Kidney (tissue), 14 donors: ENCODE data around the gene PPP1CA. TPM values are rescaled to one million over a fixed set of nuclear protein-coding genes. Genes with fewer than 3 reads are reported as not detected.

Experiments used
- DNase-seq, 5 donors: peaks; one replicate each; pipeline ENCODE4 v3.0.0-alpha.2; 2013 to 2020
- FAIRE-seq: peaks from 2 replicates; lab custom pipeline; 2012; peaks lifted over from hg19 to GRCh38; lab: Jason Lieb, UNC
- H3K27ac ChIP-seq, 2 donors: one replicate each; pipeline ENCODE4 v1.7.0; 2013; ENCODE audit warnings: low read depth in 2 of 2, low read length in 2 of 2, inconsistent platforms in 1 of 2
- H3K27me3 ChIP-seq: one replicate; pipeline ENCODE4 v1.7.1; 2013; ENCODE audit warnings: low read length, inconsistent platforms; ENCODE audit not compliant: control insufficient read depth, insufficient read depth
- H3K36me3 ChIP-seq, 3 donors: one replicate each; pipeline versions ENCODE4 v1.7.0 to v1.7.1; 2013; ENCODE audit warnings: low read length in 3 of 3, control low read depth in 1 of 3, inconsistent platforms in 1 of 3; ENCODE audit not compliant: insufficient read depth in 3 of 3, control insufficient read depth in 2 of 3
- H3K4me1 ChIP-seq, 3 donors: one replicate each; pipeline versions ENCODE4 v1.7.0 to v1.7.1; 2013; ENCODE audit warnings: low read length in 3 of 3, inconsistent platforms in 1 of 3, low read depth in 1 of 3; ENCODE audit not compliant: control insufficient read depth in 2 of 3, insufficient read depth in 2 of 3
- H3K4me3 ChIP-seq, 3 donors: one replicate each; pipeline versions ENCODE4 v1.7.0 to v1.8.1; 2013; ENCODE audit warnings: low read length in 3 of 3, control low read depth in 1 of 3, inconsistent platforms in 1 of 3
- H3K9ac ChIP-seq, 3 donors: one replicate each; pipeline versions ENCODE4 v1.7.0 to v1.7.1; 2013; ENCODE audit warnings: low read length in 3 of 3, control low read depth in 1 of 3, inconsistent platforms in 1 of 3
- H3K9me3 ChIP-seq, 3 donors: one replicate each; pipeline versions ENCODE4 v1.7.0 to v1.7.1; 2013; ENCODE audit warnings: low read length in 3 of 3, control low read depth in 1 of 3, inconsistent platforms in 1 of 3; ENCODE audit not compliant: control insufficient read depth in 2 of 3, insufficient read depth in 1 of 3
- intact Hi-C: fragments of 100-400 bp; cut with DNase I; formaldehyde crosslinking; loops from one replicate; pipeline ENCODE4 v1.11.1; 2022
- polyA plus RNA-seq: library from polyadenylated mRNA; stranded (reverse); fragments of 350-450 nt; fragmentation: Illumina TruSeq; extraction: RNeasy Lipid Tissue Mini Kit (QIAGEN cat#74804); gene quantifications from one replicate; pipeline ENCODE4 v1.2.3, GENCODE V29; 2014; ENCODE audit warnings: low read depth, low replicate concordance; ENCODE audit not compliant: insufficient read depth
- total RNA-seq: library from RNA; stranded (reverse); fragmentation: NEBNext Ultra II Directional; extraction: Animal tissue kit (Norgen Biotek cat#: 25700); gene quantifications from one replicate; pipeline ENCODE4 v1.2.1, GENCODE V29; 2021
- TF ChIP-seq, protein P1 (sequence below): IDR thresholded peaks from 3 replicates; pipeline ENCODE4 v1.5.1; 2012; ENCODE audit warnings: mild to moderate bottlenecking, moderate library complexity, borderline replicate concordance; ENCODE audit not compliant: insufficient read depth; ENCODE audit errors: extremely low read depth
- donor health status: control.
- donor health status: control.
- donor health status: control.
- donor health status: control.
- donor health status: control.
- donor health status: DM: yes; HTN: yes; CAD: no.
- donor health status: Normal renal cell carcinoma (clear cell type).

PPP1CA gene
- total and polyA plus RNA-seq, 2 donors from 2014 or later, result 155 to 210 TPM

DNA sequence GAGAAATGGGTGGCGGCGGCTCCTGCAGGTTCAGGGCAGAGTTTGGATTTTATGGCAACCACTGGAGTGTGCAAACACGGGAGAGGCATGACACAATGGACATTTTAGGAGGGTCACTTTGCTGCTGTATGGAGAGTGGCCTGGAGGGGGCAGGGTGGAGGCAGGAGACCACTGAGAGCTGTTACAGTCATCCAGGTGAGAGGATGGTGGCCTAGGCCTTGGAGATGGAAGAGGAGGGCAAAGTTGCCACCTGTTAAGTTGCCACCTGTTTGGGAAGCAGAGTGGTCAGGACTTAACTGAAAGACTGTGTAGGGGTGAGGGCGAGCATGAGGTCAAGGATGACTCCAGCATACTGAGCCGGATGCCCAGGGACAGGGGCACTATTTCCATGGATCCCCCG, 12.2 kb downstream of the PPP1CA start:
- Histone ChIP-seq H3K27ac (no peak overlapping the region), H3K27me3 (no peaks in the 10 kb centered on the region), H3K9ac (no peak overlapping the region), H3K4me1 (peaks cover 0 to 14% (median 4%) of the 10 kb centered on the region in 3 donors), H3K4me3 (no peak overlapping the region), H3K9me3 (no peaks in the 10 kb centered on the region), H3K36me3 (no peaks in the 10 kb centered on the region)
- TF ChIP-seq, protein P1, sequence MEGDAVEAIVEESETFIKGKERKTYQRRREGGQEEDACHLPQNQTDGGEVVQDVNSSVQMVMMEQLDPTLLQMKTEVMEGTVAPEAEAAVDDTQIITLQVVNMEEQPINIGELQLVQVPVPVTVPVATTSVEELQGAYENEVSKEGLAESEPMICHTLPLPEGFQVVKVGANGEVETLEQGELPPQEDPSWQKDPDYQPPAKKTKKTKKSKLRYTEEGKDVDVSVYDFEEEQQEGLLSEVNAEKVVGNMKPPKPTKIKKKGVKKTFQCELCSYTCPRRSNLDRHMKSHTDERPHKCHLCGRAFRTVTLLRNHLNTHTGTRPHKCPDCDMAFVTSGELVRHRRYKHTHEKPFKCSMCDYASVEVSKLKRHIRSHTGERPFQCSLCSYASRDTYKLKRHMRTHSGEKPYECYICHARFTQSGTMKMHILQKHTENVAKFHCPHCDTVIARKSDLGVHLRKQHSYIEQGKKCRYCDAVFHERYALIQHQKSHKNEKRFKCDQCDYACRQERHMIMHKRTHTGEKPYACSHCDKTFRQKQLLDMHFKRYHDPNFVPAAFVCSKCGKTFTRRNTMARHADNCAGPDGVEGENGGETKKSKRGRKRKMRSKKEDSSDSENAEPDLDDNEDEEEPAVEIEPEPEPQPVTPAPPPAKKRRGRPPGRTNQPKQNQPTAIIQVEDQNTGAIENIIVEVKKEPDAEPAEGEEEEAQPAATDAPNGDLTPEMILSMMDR, result peak; percentile 48
- intact Hi-C loops, result no loop called here
- FAIRE-seq (no peak), DNase-seq (peak in 4 of 5 donors; percentile 77 to 83 (median 82))

DNA sequence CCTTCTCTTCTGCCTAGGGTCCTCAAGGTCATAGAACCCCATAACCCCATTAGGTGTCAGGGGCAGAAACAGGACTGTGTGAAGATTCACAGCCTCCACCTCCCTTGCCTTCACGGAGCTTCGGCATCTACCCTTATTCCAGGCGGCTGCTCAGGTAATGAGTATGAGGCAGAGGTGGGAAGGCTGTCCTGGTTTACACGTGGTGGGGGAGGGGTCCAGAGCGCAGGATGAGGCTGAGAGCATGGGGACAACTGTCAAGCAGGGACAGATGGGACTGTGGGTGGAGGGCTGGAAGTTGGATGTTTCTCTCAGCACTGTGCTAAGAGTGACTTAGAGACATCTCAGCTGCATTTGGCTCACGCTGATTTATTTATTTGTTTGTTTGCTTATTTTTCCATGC, 14.1 kb downstream of the PPP1CA start:
- DNase-seq (no peak), FAIRE-seq (no peak)
- no peaks in the 10 kb centered on the region for H3K9me3 ChIP-seq
- no peak overlapping the region for H3K9ac ChIP-seq
- H3K4me3 ChIP-seq, result no peak overlapping the region
- TF ChIP-seq, protein P1, result no peak
- no peak overlapping the region for H3K27ac ChIP-seq
- intact Hi-C loops, result no loop called here
- peaks cover 0 to 9% (median 1%) of the 10 kb centered on the region in 3 donors for H3K4me1 ChIP-seq
- no peaks in the 10 kb centered on the region for H3K36me3 ChIP-seq
- no peaks in the 10 kb centered on the region for H3K27me3 ChIP-seq

DNA sequence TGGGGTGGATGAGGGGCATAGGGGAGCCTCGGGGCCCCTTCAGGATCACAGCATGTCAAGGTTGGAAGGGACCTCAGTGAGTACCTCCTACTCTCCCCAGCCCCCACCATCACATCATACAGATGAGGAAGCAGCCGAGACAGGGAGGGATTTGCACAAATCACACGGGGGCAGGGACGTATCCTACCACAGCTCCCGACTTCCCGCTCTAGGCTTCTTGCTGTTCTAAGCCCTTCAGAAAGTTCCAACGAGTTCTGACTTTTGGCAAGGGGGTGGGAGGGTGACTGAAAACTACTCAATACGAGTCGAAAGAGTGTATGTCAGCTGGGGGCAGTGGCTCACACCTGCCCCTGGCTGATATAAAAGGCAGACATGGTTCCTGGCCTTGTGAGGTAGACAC, 14.6 kb downstream of the PPP1CA start:
- Histone ChIP-seq H3K36me3 (no peaks in the 10 kb centered on the region), H3K4me1 (peaks cover 0 to 7% (median 0%) of the 10 kb centered on the region in 3 donors), H3K27ac (no peak overlapping the region), H3K4me3 (no peak overlapping the region), H3K9me3 (no peaks in the 10 kb centered on the region), H3K9ac (no peak overlapping the region), H3K27me3 (no peaks in the 10 kb centered on the region)
- TF ChIP-seq, protein P1, result no peak
- DNase-seq (no peak), FAIRE-seq (no peak)
- intact Hi-C loops, result no loop called here

DNA sequence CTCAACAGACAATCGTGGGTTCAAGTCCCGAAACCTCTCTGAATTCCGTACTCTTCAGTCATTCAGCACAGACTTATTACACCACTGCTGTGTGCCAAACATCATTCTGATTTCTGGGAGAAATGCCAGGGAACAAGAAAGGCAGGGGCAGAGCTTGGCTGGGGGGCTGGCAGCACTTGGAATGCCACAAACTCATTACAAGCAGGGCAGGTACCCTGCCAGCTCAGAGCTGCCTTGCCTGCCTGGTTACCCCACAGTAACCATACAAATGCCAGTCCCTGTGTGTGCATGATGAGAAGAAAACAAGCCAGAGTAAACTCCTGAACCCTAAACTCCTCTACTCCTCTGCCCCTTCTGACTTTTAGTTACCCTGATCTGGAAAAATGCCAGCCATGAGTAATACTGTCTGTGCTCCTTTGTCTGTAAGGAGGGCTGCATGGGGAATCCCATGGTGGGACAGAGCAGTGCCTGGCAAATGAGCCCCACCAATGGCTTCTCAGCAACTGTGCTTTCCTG, 16.7 kb downstream of the PPP1CA start:
- no peaks in the 10 kb centered on the region for H3K9me3 ChIP-seq
- FAIRE-seq (no peak), DNase-seq (peak in 1 of 5 donors; percentile 85)
- H3K27me3 ChIP-seq, result no peaks in the 10 kb centered on the region
- TF ChIP-seq, protein P1, result no peak
- no peaks in the 10 kb centered on the region for H3K36me3 ChIP-seq
- intact Hi-C loops, result loop anchor here (5.0 kb wide), 1 partner anchor 38 kb away; no protein-coding TSS in a partner anchor
- H3K27ac ChIP-seq, result no peak overlapping the region
- H3K4me3 ChIP-seq, result no peak overlapping the region
- peaks cover 0 to 7% (median 0%) of the 10 kb centered on the region in 3 donors for H3K4me1 ChIP-seq
- no peak overlapping the region for H3K9ac ChIP-seq
